Erythroblast (primary cell): ENCODE data around the gene FN1.

Experiments
- GATA1 ChIP-seq: IDR thresholded peaks from 2 replicates; pipeline ENCODE4 v1.6.1; 2011; ENCODE audit warnings: low read depth, mild to moderate bottlenecking, control low read depth, low read length, moderate library complexity
- POLR2A ChIP-seq: IDR thresholded peaks from 2 replicates; pipeline ENCODE4 v1.6.1; 2011; ENCODE audit warnings: mild to moderate bottlenecking, low read length

DNA sequence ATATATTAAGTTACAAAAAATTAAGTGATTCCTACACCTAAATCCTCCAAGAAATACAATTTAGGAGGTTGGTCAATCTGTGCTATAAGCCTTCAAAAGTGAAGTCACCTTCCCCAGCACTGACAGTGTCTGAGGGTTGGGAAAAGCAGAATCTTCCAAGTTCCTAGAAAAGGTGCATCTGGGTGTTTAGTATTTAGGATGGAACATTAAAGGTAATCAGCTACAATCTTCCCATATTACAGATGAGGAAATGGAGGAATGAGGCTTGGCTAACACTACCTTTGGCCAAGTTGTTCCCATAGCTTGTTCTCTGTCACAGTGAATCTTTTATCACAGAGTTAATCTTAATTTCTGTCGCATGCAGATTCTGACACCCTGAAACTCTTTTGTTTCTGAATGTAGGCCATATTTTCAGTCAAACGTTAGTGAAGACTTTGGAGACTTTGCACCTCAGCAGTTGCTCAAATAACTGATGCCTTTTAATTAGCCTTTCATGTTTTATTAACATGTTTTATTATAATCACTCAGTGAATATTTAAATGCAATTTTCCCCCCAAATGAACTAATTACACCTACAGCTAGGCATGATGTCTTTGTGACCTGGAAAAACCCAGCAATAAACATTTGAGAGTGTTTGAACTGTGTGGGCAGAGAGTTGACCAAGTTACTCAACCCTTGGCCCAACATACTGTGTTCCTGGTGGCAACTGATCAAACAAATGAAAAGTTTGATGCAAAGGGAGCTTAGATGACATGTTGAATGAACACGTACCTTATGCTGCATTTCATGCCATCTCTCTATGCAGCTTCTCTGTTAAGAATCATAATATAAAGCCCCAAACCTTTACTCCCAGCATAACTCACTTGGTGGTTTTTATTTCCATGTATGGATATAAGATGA, 17.6 kb downstream of the FN1 start:
- TF ChIP-seq POLR2A (no peak), GATA1 (no peak)
